ENCODE measurements around the gene VSIG4.

Gene VSIG4

GRCh38 chrX:66004928-66005829 is 34.7 kb downstream of the VSIG4 start:
- TF ChIP-seq CTCF (IDR thresholded peaks at IDR 0.05; ENCODE audit: borderline replicate concordance, extremely low read depth, low read length, poor library complexity, severe bottlenecking), result no peak
- TF ChIP-seq EZH2 (IDR thresholded peaks at IDR 0.05; ENCODE audit: borderline replicate concordance, low read depth, low read length, severe bottlenecking), result no peak
- peak overlapping the region; percentile 43 for H3K9ac ChIP-seq (ENCODE audit: low read depth, low read length)
- peak overlapping the region; percentile 62 for H2AFZ ChIP-seq (ENCODE audit: low read depth, low read length)
- no peaks in the 10 kb centered on the region for H4K20me1 ChIP-seq (ENCODE audit: insufficient read depth, low read length)
- H3K36me3 ChIP-seq (ENCODE audit: insufficient read depth, low read length), result no peaks in the 10 kb centered on the region
- no peaks in the 10 kb centered on the region for H3K9me3 ChIP-seq (ENCODE audit: insufficient read depth, low read length, severe bottlenecking)
- H3K4me3 ChIP-seq (ENCODE audit: low read depth in 1 of 2, low read length in 2 of 2), result peak overlapping the region in 1 of 2 experiments; percentile 32; a peak in 2 of 4 replicates
- peak overlapping the region; percentile 54 for H3K4me2 ChIP-seq (ENCODE audit: insufficient read depth, low read length)
- peak overlapping the region; percentile 96 for H3K27ac ChIP-seq (ENCODE audit: low read length)
- H3K79me2 ChIP-seq (ENCODE audit: insufficient read depth, low read length), result no peaks in the 10 kb centered on the region
- peak; percentile 85 for ATAC-seq (ENCODE audit: insufficient read depth, low read depth)
- peaks cover 95% of the 10 kb centered on the region for H3K4me1 ChIP-seq (ENCODE audit: insufficient read depth, low read length)
- H3K27me3 ChIP-seq (ENCODE audit: insufficient read depth, low read length, poor library complexity), result no peaks in the 10 kb centered on the region
- DNase-seq, result peak; percentile 56

GRCh38 chrX:66002824-66003680 is 36.8 kb downstream of the VSIG4 start:
- no peak overlapping the region for H3K4me3 ChIP-seq (ENCODE audit: low read depth in 1 of 2, low read length in 2 of 2)
- H4K20me1 ChIP-seq (ENCODE audit: insufficient read depth, low read length), result no peaks in the 10 kb centered on the region
- H3K27ac ChIP-seq (ENCODE audit: low read length), result no peak overlapping the region; the same call in 1 of the 2 replicates
- DNase-seq (no peak), ATAC-seq (ENCODE audit: insufficient read depth, low read depth) (no peak)
- TF ChIP-seq CTCF (IDR thresholded peaks at IDR 0.05; ENCODE audit: borderline replicate concordance, extremely low read depth, low read length, poor library complexity, severe bottlenecking) (no peak), EZH2 (IDR thresholded peaks at IDR 0.05; ENCODE audit: borderline replicate concordance, low read depth, low read length, severe bottlenecking) (no peak)
- no peaks in the 10 kb centered on the region for H3K36me3 ChIP-seq (ENCODE audit: insufficient read depth, low read length)
- peaks cover 85% of the 10 kb centered on the region for H3K4me1 ChIP-seq (ENCODE audit: insufficient read depth, low read length)
- H3K79me2 ChIP-seq (ENCODE audit: insufficient read depth, low read length), result no peaks in the 10 kb centered on the region
- no peaks in the 10 kb centered on the region for H3K27me3 ChIP-seq (ENCODE audit: insufficient read depth, low read length, poor library complexity)
- H3K9ac ChIP-seq (ENCODE audit: low read depth, low read length), result no peak overlapping the region
- no peaks in the 10 kb centered on the region for H3K9me3 ChIP-seq (ENCODE audit: insufficient read depth, low read length, severe bottlenecking)
- no peak overlapping the region for H2AFZ ChIP-seq (ENCODE audit: low read depth, low read length)
- no peak overlapping the region for H3K4me2 ChIP-seq (ENCODE audit: insufficient read depth, low read length)

GRCh38 chrX:66001596-66001995 is 38.3 kb downstream of the VSIG4 start:
- no peak overlapping the region for H2AFZ ChIP-seq (ENCODE audit: low read depth, low read length)
- H3K27ac ChIP-seq (ENCODE audit: low read length), result peak overlapping the region; percentile 56
- peaks cover 72% of the 10 kb centered on the region for H3K4me1 ChIP-seq (ENCODE audit: insufficient read depth, low read length)
- no peaks in the 10 kb centered on the region for H3K27me3 ChIP-seq (ENCODE audit: insufficient read depth, low read length, poor library complexity)
- no peak overlapping the region for H3K4me3 ChIP-seq (ENCODE audit: low read depth in 1 of 2, low read length in 2 of 2)
- no peak for ATAC-seq (ENCODE audit: insufficient read depth, low read depth)
- no peaks in the 10 kb centered on the region for H3K36me3 ChIP-seq (ENCODE audit: insufficient read depth, low read length)
- H3K9me3 ChIP-seq (ENCODE audit: insufficient read depth, low read length, severe bottlenecking), result no peaks in the 10 kb centered on the region
- no peak for DNase-seq
- H3K79me2 ChIP-seq (ENCODE audit: insufficient read depth, low read length), result no peaks in the 10 kb centered on the region
- no peak overlapping the region for H3K9ac ChIP-seq (ENCODE audit: low read depth, low read length)
- no peak overlapping the region for H3K4me2 ChIP-seq (ENCODE audit: insufficient read depth, low read length)
- TF ChIP-seq EZH2 (IDR thresholded peaks at IDR 0.05; ENCODE audit: borderline replicate concordance, low read depth, low read length, severe bottlenecking) (no peak), CTCF (IDR thresholded peaks at IDR 0.05; ENCODE audit: borderline replicate concordance, extremely low read depth, low read length, poor library complexity, severe bottlenecking) (no peak)
- H4K20me1 ChIP-seq (ENCODE audit: insufficient read depth, low read length), result no peaks in the 10 kb centered on the region
